ENCODE measurements around the gene CLBA1.
"Not testable (repeated sequence)": the region's sequence is repeated elsewhere in the genome, so short reads cannot be mapped to it uniquely, and the experiment has no call there.

CLBA1 gene

GRCh38 chr14:104985675-104986486 lies at the start of gene CLBA1:
TSS of gene CLBA1 (plus strand) at chr14:104985788. CDS start at chr14:104986432, 644 bp downstream.
- peak; percentile 75 to 80 (median 78) for DNase-seq (ENCODE audit: low read depth in 3 of 3)

GRCh38 chr14:104935955-104936354 lies 49.6 kb upstream of the CLBA1 start:
- DNase-seq (ENCODE audit: low read depth in 3 of 3) = no peak

GRCh38 chr14:104936361-104937155 lies 49.0 kb upstream of the CLBA1 start:
- DNase-seq (ENCODE audit: low read depth in 3 of 3) = no peak

- DNase-seq (ENCODE audit: low read depth in 3 of 3) = no peak
These were observed 48.4 kb upstream of the CLBA1 start for GRCh38 chr14:104937161-104937560.

- no peak for DNase-seq (ENCODE audit: low read depth in 3 of 3)
These were observed 47.8 kb upstream of the CLBA1 start for GRCh38 chr14:104937694-104938365.

GRCh38 chr14:104938436-104938835 lies 47.2 kb upstream of the CLBA1 start:
- no peak for DNase-seq (ENCODE audit: low read depth in 3 of 3)

GRCh38 chr14:104938960-104939359 lies 46.6 kb upstream of the CLBA1 start:
- DNase-seq (ENCODE audit: low read depth in 3 of 3) = no peak

- no peak for DNase-seq (ENCODE audit: low read depth in 3 of 3)
These were observed 45.8 kb upstream of the CLBA1 start for GRCh38 chr14:104939666-104940410.

GRCh38 chr14:104940526-104941150 lies 45.0 kb upstream of the CLBA1 start:
- DNase-seq (ENCODE audit: low read depth in 3 of 3) = no peak

- DNase-seq (ENCODE audit: low read depth in 3 of 3) = no peak
These were observed 43.9 kb upstream of the CLBA1 start for GRCh38 chr14:104941508-104942365.

- no peak for DNase-seq (ENCODE audit: low read depth in 3 of 3)
These were observed 43.0 kb upstream of the CLBA1 start for GRCh38 chr14:104942586-104942985.

- DNase-seq (ENCODE audit: low read depth in 3 of 3) = not testable (repeated sequence)
These were observed 42.2 kb upstream of the CLBA1 start for GRCh38 chr14:104943216-104944015.

GRCh38 chr14:104944016-104944308 lies 41.6 kb upstream of the CLBA1 start:
- DNase-seq (ENCODE audit: low read depth in 3 of 3) = not testable (repeated sequence)

GRCh38 chr14:104944436-104945205 lies 41.0 kb upstream of the CLBA1 start:
- not testable (repeated sequence) for DNase-seq (ENCODE audit: low read depth in 3 of 3)

GRCh38 chr14:104945266-104945665 lies 40.3 kb upstream of the CLBA1 start:
- not testable (repeated sequence) for DNase-seq (ENCODE audit: low read depth in 3 of 3)

GRCh38 chr14:104945986-104946965 lies 39.3 kb upstream of the CLBA1 start:
- not testable (repeated sequence) for DNase-seq (ENCODE audit: low read depth in 3 of 3)

GRCh38 chr14:104947201-104947600 lies 38.4 kb upstream of the CLBA1 start:
- not testable (repeated sequence) for DNase-seq (ENCODE audit: low read depth in 3 of 3)
